ENCODE data around the gene MGMT.
A peak's percentile ranks its signal among the peaks of the same experiment; 100 is the strongest.

Gene MGMT

GRCh38 chr10:129728905-129729795 lies 262.1 kb downstream of the MGMT start:
- no peak for DNase-seq
- no peak for TF ChIP-seq CTCF (IDR thresholded peaks at IDR 0.05; ENCODE audit: low read depth, low read length)

GRCh38 chr10:129730272-129730992 lies 263.4 kb downstream of the MGMT start:
- Histone ChIP-seq H3K9me3 (ENCODE audit: severe bottlenecking) (no peaks in the 10 kb centered on the region), H3K27ac (no peak overlapping the region), H3K36me3 (no peaks in the 10 kb centered on the region), H3K4me3 (ENCODE audit: low read depth, low read length) (no peak overlapping the region), H3K27me3 (ENCODE audit: insufficient read depth, low read depth, severe bottlenecking) (no peaks in the 10 kb centered on the region)
- TF ChIP-seq CTCF (IDR thresholded peaks at IDR 0.05; ENCODE audit: low read depth, low read length) = no peak
- no peak for DNase-seq

More at GRCh38 chr10:129728905-129729795, 262.1 kb downstream of the MGMT start:
- no peaks in the 10 kb centered on the region for H3K9me3 ChIP-seq (ENCODE audit: severe bottlenecking)
- no peak overlapping the region for H3K27ac ChIP-seq
- no peak overlapping the region for H3K4me3 ChIP-seq (ENCODE audit: low read depth, low read length)
- no peaks in the 10 kb centered on the region for H3K36me3 ChIP-seq
- H3K27me3 ChIP-seq (ENCODE audit: insufficient read depth, low read depth, severe bottlenecking) = no peaks in the 10 kb centered on the region

GRCh38 chr10:129730993-129731325 lies 263.9 kb downstream of the MGMT start:
- Histone ChIP-seq H3K9me3 (ENCODE audit: severe bottlenecking) (no peaks in the 10 kb centered on the region), H3K4me3 (ENCODE audit: low read depth, low read length) (no peak overlapping the region), H3K36me3 (no peaks in the 10 kb centered on the region), H3K27me3 (ENCODE audit: insufficient read depth, low read depth, severe bottlenecking) (no peaks in the 10 kb centered on the region), H3K27ac (no peak overlapping the region)
- no peak for DNase-seq
- TF ChIP-seq CTCF (IDR thresholded peaks at IDR 0.05; ENCODE audit: low read depth, low read length) = no peak

- no peak overlapping the region for H3K27ac ChIP-seq
- H3K27me3 ChIP-seq (ENCODE audit: insufficient read depth, low read depth, severe bottlenecking) = no peaks in the 10 kb centered on the region
- DNase-seq = no peak
- TF ChIP-seq CTCF (IDR thresholded peaks at IDR 0.05; ENCODE audit: low read depth, low read length) = peak; percentile 37; the same call in 1 of the 2 replicates
- no peaks in the 10 kb centered on the region for H3K9me3 ChIP-seq (ENCODE audit: severe bottlenecking)
- no peak overlapping the region for H3K4me3 ChIP-seq (ENCODE audit: low read depth, low read length)
- H3K36me3 ChIP-seq = no peaks in the 10 kb centered on the region
These were observed 273.7 kb downstream of the MGMT start for GRCh38 chr10:129740532-129741279.

- TF ChIP-seq CTCF (IDR thresholded peaks at IDR 0.05; ENCODE audit: low read depth, low read length) = no peak
- H3K4me3 ChIP-seq (ENCODE audit: low read depth, low read length) = no peak overlapping the region
- H3K27ac ChIP-seq = no peak overlapping the region
- no peaks in the 10 kb centered on the region for H3K9me3 ChIP-seq (ENCODE audit: severe bottlenecking)
- no peak for DNase-seq
- no peaks in the 10 kb centered on the region for H3K27me3 ChIP-seq (ENCODE audit: insufficient read depth, low read depth, severe bottlenecking)
- no peaks in the 10 kb centered on the region for H3K36me3 ChIP-seq
These were observed 274.4 kb downstream of the MGMT start for GRCh38 chr10:129741280-129741977.
